BLaER1 (cell line): Measurements from ENCODE around the gene PCP4L1.

ENCODE experiments used
- H3K27ac ChIP-seq: shearing (Covaris generic); formaldehyde crosslinking; 2 replicates; pipeline ENCODE4 v1.8.1; 2022
- H3K27me3 ChIP-seq: shearing (Covaris generic); formaldehyde crosslinking; 2 replicates; pipeline ENCODE4 v1.8.1; 2022
- H3K36me3 ChIP-seq: shearing (Covaris generic); formaldehyde crosslinking; 2 replicates; pipeline ENCODE4 v1.8.1; 2022
- H3K4me1 ChIP-seq: shearing (Covaris generic); formaldehyde crosslinking; 2 replicates; pipeline ENCODE4 v1.8.1; 2022
- H3K4me2 ChIP-seq: shearing (Covaris generic); formaldehyde crosslinking; 2 replicates; pipeline ENCODE4 v1.8.1; 2022
- H3K4me3 ChIP-seq: shearing (Covaris generic); formaldehyde crosslinking; 2 replicates; pipeline ENCODE4 v1.8.1; 2022
- H3K9ac ChIP-seq: shearing (Covaris generic); formaldehyde crosslinking; 2 replicates; pipeline ENCODE4 v1.8.1; 2022
- H3K9me3 ChIP-seq: shearing (Covaris generic); formaldehyde crosslinking; 2 replicates; pipeline ENCODE4 v1.8.1; 2022
- H4K20me1 ChIP-seq: shearing (Covaris generic); formaldehyde crosslinking; 2 replicates; pipeline ENCODE4 v1.8.1; 2022
- Cebpa-rat ChIP-seq: shearing (Covaris generic); IDR thresholded peaks from 2 replicates; pipeline ENCODE4 v1.8.1; 2022

The PCP4L1 gene

GRCh38 chr1:161265305-161265704, 6.8 kb downstream of the PCP4L1 start:
- H3K36me3 ChIP-seq: no peaks in the 10 kb centered on the region

GRCh38 chr1:161266202-161266601, 7.7 kb downstream of the PCP4L1 start:
- no peak for TF ChIP-seq Cebpa-rat
- Histone ChIP-seq H3K27ac (no peak overlapping the region), H4K20me1 (no peaks in the 10 kb centered on the region), H3K36me3 (no peaks in the 10 kb centered on the region), H3K4me1 (peaks cover 35% of the 10 kb centered on the region), H3K9ac (no peak overlapping the region), H3K4me2 (no peak overlapping the region), H3K9me3 (no peaks in the 10 kb centered on the region), H3K27me3 (no peaks in the 10 kb centered on the region; the same call in 1 of the 2 replicates), H3K4me3 (no peak overlapping the region)

More at GRCh38 chr1:161265305-161265704, 6.8 kb downstream of the PCP4L1 start:
- Histone ChIP-seq H3K27me3 (no peaks in the 10 kb centered on the region; the same call in 1 of the 2 replicates), H4K20me1 (no peaks in the 10 kb centered on the region), H3K4me3 (no peak overlapping the region), H3K4me1 (peaks cover 44% of the 10 kb centered on the region), H3K27ac (no peak overlapping the region), H3K4me2 (no peak overlapping the region), H3K9me3 (no peaks in the 10 kb centered on the region), H3K9ac (no peak overlapping the region)
- no peak for TF ChIP-seq Cebpa-rat

- no peaks in the 10 kb centered on the region for H4K20me1 ChIP-seq
- peaks cover 29% of the 10 kb centered on the region for H3K4me1 ChIP-seq
- no peaks in the 10 kb centered on the region; the same call in 1 of the 2 replicates for H3K27me3 ChIP-seq
- H3K36me3 ChIP-seq: no peaks in the 10 kb centered on the region
- H3K9me3 ChIP-seq: no peaks in the 10 kb centered on the region
- H3K4me3 ChIP-seq: no peak overlapping the region
- no peak for TF ChIP-seq Cebpa-rat
- H3K9ac ChIP-seq: no peak overlapping the region
- no peak overlapping the region for H3K27ac ChIP-seq
- H3K4me2 ChIP-seq: peak overlapping the region; percentile 52
Observed at GRCh38 chr1:161266836-161267235, 8.3 kb downstream of the PCP4L1 start.

GRCh38 chr1:161267321-161267720, 8.8 kb downstream of the PCP4L1 start:
- Histone ChIP-seq H3K27ac (no peak overlapping the region), H3K9me3 (no peaks in the 10 kb centered on the region), H3K4me2 (peak overlapping the region; percentile 52), H3K9ac (no peak overlapping the region), H4K20me1 (no peaks in the 10 kb centered on the region), H3K36me3 (no peaks in the 10 kb centered on the region), H3K27me3 (no peaks in the 10 kb centered on the region; the same call in 1 of the 2 replicates), H3K4me1 (peaks cover 24% of the 10 kb centered on the region), H3K4me3 (no peak overlapping the region)
- TF ChIP-seq Cebpa-rat: no peak

- TF ChIP-seq Cebpa-rat: no peak
- Histone ChIP-seq H3K27me3 (no peaks in the 10 kb centered on the region), H3K4me2 (no peak overlapping the region), H3K27ac (no peak overlapping the region), H4K20me1 (no peaks in the 10 kb centered on the region), H3K9me3 (no peaks in the 10 kb centered on the region), H3K4me3 (no peak overlapping the region), H3K4me1 (no peaks in the 10 kb centered on the region), H3K9ac (no peak overlapping the region), H3K36me3 (no peaks in the 10 kb centered on the region)
Observed at GRCh38 chr1:161273402-161273801, 14.9 kb downstream of the PCP4L1 start.

- Histone ChIP-seq H3K27me3 (no peaks in the 10 kb centered on the region), H3K27ac (no peak overlapping the region), H4K20me1 (no peaks in the 10 kb centered on the region), H3K9me3 (no peaks in the 10 kb centered on the region), H3K4me1 (no peaks in the 10 kb centered on the region), H3K9ac (no peak overlapping the region), H3K4me3 (no peak overlapping the region), H3K36me3 (no peaks in the 10 kb centered on the region), H3K4me2 (no peak overlapping the region)
- TF ChIP-seq Cebpa-rat: no peak
Observed at GRCh38 chr1:161274874-161275273, 16.3 kb downstream of the PCP4L1 start.

- Histone ChIP-seq H3K4me3 (no peak overlapping the region), H3K4me2 (no peak overlapping the region), H3K27ac (no peak overlapping the region), H3K27me3 (no peaks in the 10 kb centered on the region), H3K36me3 (no peaks in the 10 kb centered on the region), H3K4me1 (no peaks in the 10 kb centered on the region), H3K9ac (no peak overlapping the region), H3K9me3 (no peaks in the 10 kb centered on the region), H4K20me1 (no peaks in the 10 kb centered on the region)
- no peak for TF ChIP-seq Cebpa-rat
Observed at GRCh38 chr1:161282991-161283390, 24.4 kb downstream of the PCP4L1 start.

GRCh38 chr1:161285113-161285512, 26.6 kb downstream of the PCP4L1 start:
- Histone ChIP-seq H3K27ac (no peak overlapping the region), H3K4me1 (no peaks in the 10 kb centered on the region), H3K4me3 (no peak overlapping the region), H3K4me2 (no peak overlapping the region), H3K36me3 (no peaks in the 10 kb centered on the region), H3K9ac (no peak overlapping the region), H3K27me3 (no peaks in the 10 kb centered on the region), H3K9me3 (no peaks in the 10 kb centered on the region), H4K20me1 (no peaks in the 10 kb centered on the region)
- TF ChIP-seq Cebpa-rat: no peak

- no peaks in the 10 kb centered on the region for H3K9me3 ChIP-seq
- no peak overlapping the region for H3K4me2 ChIP-seq
- H4K20me1 ChIP-seq: no peaks in the 10 kb centered on the region
- H3K36me3 ChIP-seq: no peaks in the 10 kb centered on the region; the same call in 1 of the 2 replicates
- no peaks in the 10 kb centered on the region for H3K27me3 ChIP-seq
- no peak overlapping the region for H3K4me3 ChIP-seq
- no peak overlapping the region for H3K9ac ChIP-seq
- H3K27ac ChIP-seq: no peak overlapping the region
- TF ChIP-seq Cebpa-rat: no peak
- no peaks in the 10 kb centered on the region for H3K4me1 ChIP-seq
Observed at GRCh38 chr1:161285521-161285920, 27.0 kb downstream of the PCP4L1 start.

GRCh38 chr1:161287482-161288054, 29.0 kb downstream of the PCP4L1 start:
- H3K9ac ChIP-seq: no peak overlapping the region
- H3K4me1 ChIP-seq: no peaks in the 10 kb centered on the region
- H3K4me3 ChIP-seq: no peak overlapping the region
- H3K36me3 ChIP-seq: no peaks in the 10 kb centered on the region; the same call in 1 of the 2 replicates
- H3K27me3 ChIP-seq: no peaks in the 10 kb centered on the region
- no peak overlapping the region for H3K27ac ChIP-seq
- H3K4me2 ChIP-seq: no peak overlapping the region
- H4K20me1 ChIP-seq: no peaks in the 10 kb centered on the region
- H3K9me3 ChIP-seq: no peaks in the 10 kb centered on the region
- no peak for TF ChIP-seq Cebpa-rat

GRCh38 chr1:161290779-161291178, 32.2 kb downstream of the PCP4L1 start:
- H3K4me1 ChIP-seq: no peaks in the 10 kb centered on the region
- H3K27ac ChIP-seq: no peak overlapping the region
- H3K27me3 ChIP-seq: no peaks in the 10 kb centered on the region
- H3K9ac ChIP-seq: no peak overlapping the region
- H3K4me2 ChIP-seq: no peak overlapping the region
- no peak overlapping the region for H3K4me3 ChIP-seq
- H3K9me3 ChIP-seq: no peaks in the 10 kb centered on the region
- no peak for TF ChIP-seq Cebpa-rat
- no peaks in the 10 kb centered on the region; the same call in 1 of the 2 replicates for H3K36me3 ChIP-seq
- no peaks in the 10 kb centered on the region for H4K20me1 ChIP-seq
